Left renal cortex interstitium (tissue), 4 donors: ENCODE measurements around the gene CFP. TPM values are rescaled to one million over a fixed set of nuclear protein-coding genes. Genes with fewer than 3 reads are reported as not detected.
"Not testable (repeated sequence)": the region's sequence is repeated elsewhere in the genome, so short reads cannot be mapped to it uniquely, and the experiment has no call there.

ENCODE experiments used
- DNase-seq, 4 donors: peaks; one replicate each; pipeline ENCODE4 v3.0.0-alpha.2; 2013; ENCODE audit warnings: low read depth in 4 of 4, low spot score in 2 of 4, missing footprints in 1 of 4
- polyA plus RNA-seq, 4 donors: library from polyadenylated mRNA; unstranded; fragments of 120-200 nt; gene quantifications; one replicate each; pipeline ENCODE4 v1.2.1, GENCODE V29; 2013; ENCODE audit not compliant: insufficient read length in 4 of 4

CFP gene
- polyA plus RNA-seq, 4 donors = 1.2 to 2.2 (median 1.7) TPM

DNA sequence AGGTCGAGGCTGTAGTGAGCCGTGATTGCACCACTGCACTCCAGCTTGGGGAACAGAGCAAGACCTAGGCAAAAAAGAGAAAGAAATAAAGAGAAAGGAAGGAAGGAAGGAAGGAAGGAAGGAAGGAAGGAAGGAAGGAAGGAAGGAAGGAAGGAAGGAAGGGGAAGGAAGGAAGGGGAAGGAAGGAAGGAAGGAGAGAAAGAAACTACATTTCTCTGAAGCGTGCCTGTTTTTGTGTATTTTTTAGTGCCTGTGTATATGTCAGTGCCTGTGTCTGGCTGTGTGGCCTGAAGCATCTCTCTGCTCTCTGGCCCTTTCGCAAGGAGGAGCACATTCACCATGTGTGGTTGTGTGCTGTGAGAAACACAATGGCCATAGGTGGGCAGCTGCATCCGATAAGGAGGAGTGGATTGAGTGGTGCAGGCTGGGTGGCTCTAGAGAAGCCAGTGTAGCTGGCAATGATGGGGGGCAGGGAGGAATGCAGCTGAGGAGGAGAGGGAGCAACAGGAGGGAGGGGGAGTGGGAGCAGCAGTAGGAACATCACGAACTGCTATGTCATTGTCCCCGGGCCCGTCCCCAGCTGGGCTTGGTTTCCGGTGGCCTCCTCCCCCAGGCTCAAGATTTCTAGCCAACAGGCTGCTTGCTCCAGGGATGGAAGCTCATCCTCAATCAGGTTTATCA, 21.5 kb downstream of the CFP start:
- DNase-seq = peak in 1 of 4 donors; percentile 4

DNA sequence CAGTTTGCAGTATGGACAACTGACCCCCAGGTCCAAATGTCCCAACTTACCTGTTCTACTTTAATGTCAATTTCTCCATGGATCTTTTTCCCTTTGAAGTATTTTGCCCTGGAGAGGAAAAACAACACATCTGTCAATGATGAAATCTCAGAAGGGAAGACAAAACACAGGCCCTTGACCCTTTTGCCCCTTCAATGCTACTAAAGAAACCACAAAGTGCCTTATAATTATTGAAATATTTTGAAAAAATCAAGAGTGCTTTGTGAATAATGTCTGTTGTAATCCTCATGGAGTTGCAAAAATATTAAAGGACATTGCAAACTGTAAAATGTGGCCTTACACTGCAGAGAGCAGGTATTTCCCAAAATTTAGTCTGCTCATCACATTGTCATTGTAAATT, 22.6 kb downstream of the CFP start:
- no peak for DNase-seq

DNA sequence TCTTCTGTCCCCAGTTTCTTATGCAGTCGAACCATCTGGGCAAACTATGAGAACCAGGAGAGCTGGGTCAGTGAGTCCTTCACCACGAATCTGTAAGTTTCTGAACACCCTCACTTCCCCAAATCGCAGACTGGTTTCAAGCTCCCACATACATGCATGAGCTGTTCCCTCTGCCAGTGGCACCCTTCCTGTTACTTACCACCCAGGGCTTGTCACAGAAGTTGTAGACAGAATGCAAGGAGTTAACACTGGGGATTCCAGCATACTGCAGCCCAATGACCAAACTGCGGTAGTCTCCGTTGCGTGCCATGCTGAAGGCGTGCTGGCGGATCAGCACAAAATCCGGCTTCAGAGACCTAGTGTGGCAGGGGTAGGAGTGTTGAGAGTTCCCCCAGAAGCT, 24.7 kb downstream of the CFP start:
- no peak for DNase-seq

DNA sequence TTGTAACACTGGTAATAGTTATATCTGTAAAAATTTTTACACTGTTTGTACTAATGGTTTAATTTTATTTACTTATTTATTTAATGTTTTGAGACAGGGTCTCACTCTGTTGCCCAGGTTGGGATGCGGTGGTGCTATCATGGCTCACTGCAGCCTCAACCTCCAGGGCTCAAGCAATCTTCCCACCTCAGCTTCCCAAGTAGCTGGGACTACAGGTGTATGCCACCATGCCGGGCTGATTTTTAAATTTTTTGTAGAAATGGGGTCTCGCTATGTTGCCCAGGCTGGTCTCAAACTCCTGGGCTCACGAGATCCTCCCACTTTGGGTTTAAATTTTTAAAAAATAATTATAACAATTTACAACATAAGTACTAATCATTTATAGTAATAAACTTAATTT, 26.6 kb downstream of the CFP start:
- DNase-seq = not testable (repeated sequence)

DNA sequence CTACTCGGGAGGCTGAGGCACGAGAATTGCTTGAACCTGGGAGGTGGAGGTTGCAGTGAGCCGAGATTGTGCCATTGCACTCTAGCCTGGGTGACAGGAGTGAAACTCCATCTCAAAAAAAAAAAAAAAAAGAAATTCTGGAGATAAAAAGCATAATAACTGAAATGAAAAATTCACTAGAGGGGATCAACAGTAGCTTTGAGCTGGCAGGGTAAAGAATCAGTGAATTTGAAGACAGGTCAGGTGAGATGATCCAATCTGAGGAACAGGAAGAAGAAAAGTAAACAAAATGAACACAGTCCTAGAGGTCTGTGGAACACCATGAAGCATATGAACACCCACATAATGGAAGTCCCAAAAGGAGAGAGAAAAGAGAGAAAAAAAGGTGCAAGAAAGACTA, 32.5 kb downstream of the CFP start:
- DNase-seq = no peak

DNA sequence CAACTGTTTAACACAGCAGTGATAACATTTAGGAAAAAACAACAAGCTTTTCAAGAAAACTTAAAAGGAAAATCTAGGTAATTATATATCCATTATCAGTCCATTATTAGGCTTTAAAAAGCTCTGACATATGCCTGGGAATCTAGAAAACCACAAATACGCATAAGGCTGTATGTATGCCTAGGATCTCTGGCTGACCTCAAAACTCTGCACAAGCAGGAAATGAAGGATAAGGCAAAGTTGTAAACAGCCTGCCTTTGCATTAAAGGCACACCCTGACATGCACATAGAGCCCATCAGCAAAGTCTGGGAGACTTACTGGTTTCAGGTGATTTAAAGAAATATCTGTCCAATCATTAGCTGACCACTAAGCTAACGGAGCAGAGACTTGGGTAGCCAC, 33.5 kb downstream of the CFP start:
- DNase-seq = no peak

DNA sequence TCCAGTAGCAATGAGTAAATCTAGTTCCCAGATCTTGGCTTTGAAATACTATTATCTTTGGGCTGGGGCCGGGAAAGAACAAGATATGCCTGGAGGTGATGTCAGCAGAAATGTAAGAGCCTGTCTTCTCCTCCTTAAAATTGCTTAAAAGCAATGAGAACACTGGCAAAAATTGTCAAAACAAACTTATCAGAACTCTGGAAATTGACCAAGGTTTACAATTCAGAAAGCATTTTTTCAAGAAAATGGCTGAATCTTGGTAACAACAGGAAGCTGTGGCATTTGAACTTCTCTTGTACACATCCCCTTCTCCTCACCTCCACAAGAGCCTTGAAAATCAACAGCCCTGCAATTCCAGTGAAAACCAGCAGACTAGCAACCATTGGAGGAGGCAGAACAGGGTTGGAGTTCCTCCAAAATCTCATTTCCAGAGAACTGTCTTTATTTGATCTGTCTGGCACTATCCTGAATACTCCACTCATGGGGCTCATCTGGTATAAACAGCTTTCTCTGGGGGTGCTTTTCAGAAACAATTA, 33.9 kb downstream of the CFP start:
- DNase-seq = no peak

DNA sequence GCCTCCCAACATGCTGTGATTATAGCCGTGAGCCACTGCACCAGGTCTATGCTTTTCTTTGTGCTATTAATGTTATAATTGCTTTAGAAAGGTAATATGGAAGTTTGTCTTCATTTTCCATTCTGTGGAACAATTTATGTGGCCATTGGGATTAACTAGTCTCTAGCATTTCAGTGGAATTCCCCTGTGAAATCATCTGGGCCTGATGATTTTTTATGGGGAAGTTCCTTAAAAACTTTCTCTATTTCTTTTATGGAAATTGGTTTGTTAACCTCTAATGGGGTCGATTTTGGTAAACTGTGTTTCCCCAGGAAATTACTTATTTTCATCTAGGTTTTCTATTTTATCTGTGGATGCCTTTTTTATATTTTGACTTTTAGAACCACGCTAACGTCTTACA, 36.2 kb downstream of the CFP start:
- DNase-seq = no peak

DNA sequence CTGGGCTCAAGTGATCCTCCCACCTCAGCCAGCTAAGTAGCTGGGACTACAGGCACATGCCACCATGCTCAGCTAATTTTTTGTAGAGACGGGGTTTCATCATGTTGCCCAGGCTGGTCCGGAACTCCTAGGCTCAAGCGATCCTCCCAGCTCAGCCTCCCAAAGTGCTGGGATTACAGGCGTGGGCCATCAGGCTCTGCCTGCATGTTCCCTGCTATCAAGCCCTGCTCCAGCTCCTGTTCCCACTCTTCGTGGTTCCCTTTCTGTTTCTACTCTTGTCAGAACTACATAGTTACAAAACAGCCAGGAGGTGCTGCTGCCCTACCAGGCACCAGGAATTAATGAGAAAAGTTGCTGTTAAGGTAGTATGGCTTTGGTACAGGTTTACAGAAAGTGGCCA, 38.7 kb downstream of the CFP start:
- no peak for DNase-seq

DNA sequence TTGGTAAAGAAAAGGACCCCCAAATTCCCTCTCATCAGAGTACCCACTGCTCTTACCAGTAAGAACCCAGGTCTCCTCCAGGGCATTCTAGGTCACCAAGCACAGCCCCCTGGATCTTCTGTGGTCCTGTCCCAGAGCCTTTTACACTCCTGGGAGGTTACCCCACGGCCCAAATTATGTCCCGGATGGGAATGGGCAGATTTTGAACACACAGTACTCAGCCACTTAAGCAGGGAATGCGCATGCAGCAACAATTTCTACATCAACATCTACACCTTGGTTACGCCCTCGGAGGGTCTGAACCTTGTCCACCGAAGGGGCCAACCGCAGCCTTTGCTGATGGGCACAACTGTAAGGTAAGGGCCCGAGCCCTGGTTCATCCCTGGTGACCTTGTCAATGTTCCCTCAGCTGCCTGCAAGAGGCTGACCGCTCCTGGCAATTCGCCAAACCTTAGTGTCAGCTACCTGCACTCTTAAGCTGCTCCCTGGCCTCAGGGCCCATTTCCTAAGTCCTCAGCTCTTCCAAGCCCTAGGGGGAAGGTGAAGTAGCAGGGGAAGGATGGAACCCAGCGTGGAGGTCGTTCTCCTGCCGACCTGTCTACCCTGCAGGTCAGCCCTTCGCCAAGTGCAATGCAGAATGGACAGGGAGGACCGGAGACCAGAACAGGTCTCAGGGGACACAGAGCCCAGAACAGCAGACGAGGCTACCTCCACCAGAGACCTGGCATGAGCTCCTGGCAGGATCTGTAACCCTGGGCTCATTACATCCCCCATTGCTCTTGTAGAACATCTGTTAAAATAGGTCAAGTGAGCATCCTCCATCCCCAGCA, 41.6 kb downstream of the CFP start:
- DNase-seq = no peak

DNA sequence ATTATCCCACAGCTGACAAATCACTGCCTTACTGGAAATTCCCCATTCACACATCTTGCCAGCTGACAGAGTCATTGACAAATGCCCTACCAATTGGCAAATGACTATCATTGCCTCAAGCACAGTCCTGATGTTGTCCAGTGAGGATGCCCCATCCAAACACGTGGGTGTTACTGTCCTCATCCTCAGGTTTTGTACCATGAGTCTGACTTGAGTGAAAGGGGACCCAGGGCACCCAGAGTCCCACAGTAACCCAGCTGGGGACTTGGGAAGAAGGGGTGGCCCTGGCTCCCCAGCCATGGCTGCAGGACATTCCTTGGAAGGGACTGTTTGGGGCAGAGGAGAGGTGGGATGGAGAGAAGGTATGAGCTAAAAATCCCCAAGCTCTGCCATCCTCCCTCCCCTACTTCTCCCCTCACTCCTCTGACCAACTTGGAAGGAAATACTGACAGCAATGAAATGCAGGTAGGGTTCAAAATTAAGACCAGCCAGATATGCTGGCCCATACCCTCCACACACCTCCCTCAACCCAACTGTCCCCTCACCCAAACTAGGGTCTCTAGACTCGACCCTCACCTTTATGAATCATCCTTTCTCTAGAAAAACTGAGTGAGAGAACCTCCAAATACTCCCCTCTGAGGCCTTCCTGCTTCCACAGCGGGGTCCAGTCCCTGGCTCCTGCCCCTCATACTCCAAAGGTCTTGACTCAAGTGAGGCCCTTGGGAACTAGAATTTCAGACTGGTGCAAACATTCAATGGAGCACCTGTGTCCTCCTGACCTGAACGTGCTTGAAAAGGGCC, 42.4 kb downstream of the CFP start:
- no peak for DNase-seq

DNA sequence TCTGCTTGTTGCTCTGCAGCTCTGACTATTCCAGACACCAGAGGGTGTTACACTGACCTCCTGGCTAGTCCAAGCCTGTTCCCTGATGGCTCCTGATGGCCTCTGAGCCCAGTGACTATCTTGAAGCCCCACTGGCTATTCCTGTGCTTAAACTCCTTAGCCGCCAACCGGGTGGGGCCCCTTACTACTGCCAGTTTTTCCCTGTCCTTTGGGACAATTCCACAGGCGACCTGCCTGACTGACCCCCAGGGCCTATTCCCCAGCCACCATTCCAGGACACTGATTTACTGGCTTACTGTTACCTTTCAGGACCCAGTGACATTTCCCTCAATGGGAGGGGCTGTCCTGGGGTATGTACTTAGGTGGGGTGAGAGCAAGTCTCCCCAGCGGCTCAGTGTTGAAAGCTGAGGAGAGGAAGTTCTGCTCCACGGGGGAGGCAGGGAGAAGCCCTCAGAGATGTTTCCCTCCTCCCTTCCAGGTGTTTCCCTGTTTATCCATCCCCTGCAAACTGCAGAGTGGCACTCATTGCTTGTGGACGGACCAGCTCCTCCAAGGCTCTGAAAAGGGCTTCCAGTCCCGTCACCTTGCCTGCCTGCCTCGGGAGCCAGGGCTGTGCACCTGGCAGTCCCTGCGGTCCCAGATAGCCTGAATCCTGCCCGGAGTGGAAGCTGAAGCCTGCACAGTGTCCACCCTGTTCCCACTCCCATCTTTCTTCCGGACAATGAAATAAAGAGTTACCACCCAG, 43.5 kb downstream of the CFP start:
- DNase-seq = no peak

DNA sequence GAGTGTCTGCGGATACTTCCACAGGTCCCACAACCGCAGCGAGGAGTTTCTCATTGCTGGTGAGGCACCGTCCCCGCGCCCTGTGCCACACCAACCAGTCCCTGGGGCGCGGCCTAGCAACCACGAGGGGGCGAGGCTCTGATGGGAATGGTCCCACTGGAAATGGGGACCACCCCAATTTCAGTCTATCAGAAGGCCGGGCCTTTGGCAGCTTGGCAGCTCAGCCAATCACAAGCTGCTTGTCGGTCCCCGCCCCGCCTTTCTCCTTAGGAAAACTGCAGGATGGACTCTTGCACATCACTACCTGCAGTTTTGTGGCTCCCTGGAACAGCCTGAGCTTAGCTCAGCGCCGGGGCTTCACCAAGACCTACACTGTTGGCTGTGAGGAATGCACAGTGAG, 44.5 kb downstream of the CFP start:
- DNase-seq = no peak

DNA sequence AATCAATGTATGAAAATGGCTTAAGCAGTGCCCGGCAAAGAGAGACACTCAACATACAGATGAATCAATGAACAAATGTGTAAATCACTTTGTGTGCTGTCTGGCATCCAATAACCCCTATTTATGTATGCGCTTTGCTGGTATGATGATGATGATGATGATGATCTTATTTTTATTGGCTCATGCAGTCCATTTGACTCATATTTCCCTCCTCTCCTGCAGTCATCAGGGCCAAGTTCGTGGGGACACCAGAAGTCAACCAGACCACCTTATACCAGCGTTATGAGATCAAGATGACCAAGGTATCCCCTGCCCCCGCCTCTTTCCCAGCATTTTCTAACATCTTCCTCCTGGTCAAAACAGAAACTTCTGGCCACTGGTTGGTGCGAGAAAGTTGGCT, 45.0 kb downstream of the CFP start:
- no peak for DNase-seq

DNA sequence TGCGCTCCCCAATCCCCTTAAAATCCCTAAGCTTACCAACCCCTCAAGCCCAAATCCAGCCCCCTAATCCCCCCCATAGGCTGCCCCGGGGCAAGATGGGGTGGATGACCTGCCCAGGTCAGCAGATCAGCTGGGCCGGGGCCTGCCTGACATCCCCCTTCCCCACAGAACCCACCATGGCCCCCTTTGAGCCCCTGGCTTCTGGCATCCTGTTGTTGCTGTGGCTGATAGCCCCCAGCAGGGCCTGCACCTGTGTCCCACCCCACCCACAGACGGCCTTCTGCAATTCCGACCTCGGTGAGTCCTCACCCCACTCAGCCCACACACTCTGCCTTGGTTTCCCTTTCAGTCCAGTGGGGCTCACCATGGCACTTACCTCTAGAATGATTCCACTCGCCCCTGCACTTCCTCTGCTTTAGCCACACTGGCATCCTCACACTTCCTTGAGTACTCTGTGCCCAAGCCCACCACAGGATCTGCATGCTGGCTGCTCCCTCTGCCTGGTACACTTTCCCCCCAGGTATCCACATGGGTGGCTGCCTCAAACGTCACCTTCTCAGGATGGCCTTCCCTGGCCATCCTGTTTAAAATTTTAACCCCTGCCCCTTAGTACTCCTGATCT, 46.4 kb downstream of the CFP start:
- DNase-seq = no peak

DNA sequence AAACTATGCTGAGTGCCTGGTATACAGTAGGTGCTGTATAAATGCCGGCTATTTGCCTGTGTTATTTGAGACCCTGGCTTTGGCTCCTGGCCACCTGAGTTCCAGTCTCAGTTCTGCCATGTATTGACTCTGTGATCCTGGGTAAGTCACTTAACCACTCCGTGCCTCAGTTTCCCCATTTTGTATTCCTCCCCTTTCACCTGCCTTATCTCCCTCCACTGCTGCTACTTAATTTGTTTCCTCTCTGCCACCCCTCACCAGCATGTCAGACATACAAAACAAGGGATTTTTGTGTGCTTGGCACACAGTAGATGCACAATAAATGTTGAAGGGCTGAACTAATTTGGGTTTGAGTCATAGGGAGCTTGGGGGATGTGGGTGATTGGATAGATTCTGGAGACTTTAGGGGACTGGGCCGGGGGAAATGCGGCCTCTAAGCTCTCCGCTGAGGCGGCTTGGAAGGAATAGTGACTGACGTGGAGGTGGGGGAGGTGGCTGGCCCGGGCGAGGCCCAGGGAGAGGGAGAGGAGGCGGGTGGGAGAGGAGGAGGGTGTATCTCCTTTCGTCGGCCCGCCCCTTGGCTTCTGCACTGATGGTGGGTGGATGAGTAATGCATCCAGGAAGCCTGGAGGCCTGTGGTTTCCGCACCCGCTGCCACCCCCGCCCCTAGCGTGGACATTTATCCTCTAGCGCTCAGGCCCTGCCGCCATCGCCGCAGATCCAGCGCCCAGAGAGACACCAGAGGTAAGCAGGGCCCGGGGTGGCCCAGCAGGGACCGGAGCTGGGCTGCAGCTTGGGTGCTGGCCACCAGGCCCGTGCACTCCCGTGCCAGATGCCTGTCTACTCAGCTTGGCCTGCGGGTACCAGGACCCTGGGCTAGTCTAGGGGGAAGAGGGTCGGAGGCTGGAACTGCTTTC, 47.7 kb downstream of the CFP start, which contains the start of gene TIMP1:
Gene TIMP1 (plus strand): TSS at position 706 of the 917 bp plus-strand sequence. CDS start 980 bp downstream, outside the sequence.
- peak in 2 of 4 donors; percentile 60 to 61 for DNase-seq

DNA sequence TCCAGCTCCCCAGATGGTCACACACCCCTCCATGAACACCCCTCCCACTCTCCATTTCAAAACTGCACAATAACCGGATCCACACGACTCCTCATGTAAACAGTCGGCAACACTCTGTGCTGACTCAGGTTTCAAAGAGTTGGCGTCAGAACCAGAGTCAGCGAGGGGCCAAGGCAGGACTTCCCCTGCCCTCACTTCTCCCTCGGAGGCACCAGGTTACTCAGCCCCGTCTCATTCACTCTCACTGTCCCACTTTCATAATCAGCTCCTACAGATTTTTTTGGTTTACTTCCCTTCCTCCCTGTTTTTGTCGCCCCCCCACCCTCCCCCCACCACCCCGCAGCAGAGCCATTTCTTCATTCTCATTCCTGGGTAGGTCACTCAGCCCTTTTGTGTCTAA, 50.2 kb downstream of the CFP start:
- no peak for DNase-seq

DNA sequence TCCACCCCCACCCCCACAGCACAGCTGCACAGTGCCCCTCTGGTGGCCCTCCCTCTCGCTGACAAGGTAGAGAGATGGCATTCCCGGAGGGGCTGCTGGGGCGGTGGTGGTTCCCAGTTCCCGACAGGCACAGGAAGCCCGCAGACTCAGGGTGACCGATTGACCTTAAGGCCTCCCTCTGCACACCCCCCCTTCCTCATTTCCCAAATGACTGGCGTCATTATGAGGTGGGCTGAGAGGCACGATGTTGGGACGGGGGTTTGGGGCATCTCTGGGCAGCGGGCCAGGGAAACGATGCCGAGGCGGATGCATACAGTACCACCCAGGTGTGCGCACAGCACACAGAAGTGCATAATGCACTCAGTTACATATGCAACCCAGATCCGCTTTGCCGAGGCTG, 51.0 kb downstream of the CFP start:
- DNase-seq = no peak

DNA sequence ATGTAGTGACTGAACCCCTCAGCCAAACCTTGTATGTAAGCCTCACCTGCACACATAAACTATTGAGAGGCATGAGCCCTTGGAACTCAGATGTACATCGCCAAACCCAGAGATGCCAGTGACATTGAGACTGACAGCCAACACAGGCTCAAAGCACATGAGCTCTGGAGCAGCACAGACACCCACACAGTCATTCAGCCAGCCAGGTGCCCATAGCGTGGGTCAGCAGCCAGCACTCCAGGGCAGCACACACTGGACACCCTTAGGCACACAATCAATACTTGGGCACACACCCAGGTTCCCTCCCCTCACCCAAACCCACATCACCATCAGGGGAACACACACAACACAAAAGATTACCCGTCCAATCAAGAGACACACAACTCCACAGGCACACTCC, 51.8 kb downstream of the CFP start:
- DNase-seq = no peak
